ENCODE results near the gene ME3. TPM values are rescaled to one million over a fixed set of nuclear protein-coding genes. Genes with fewer than 3 reads are reported as not detected.

The ME3 gene
- total and polyA plus RNA-seq, 2 donors (not counting 1 experiment from before 2014, with no cell fraction given): 8.8 to 50.7 TPM

- H3K36me3 ChIP-seq (ENCODE audit: control insufficient read depth, insufficient read depth, low read length): peaks cover 1% of the 10 kb centered on the region
- no peak for TF ChIP-seq EZH2 (IDR thresholded peaks at IDR 0.05; ENCODE audit: low read length, missing control alignments)
- no peak for TF ChIP-seq CTCF (conservative IDR thresholded peaks at IDR 0.05 in 1 of 2, IDR thresholded peaks at IDR 0.05 in 1 of 2; ENCODE audit: low read depth in 1 of 2, low read length in 2 of 2)
- H3K27ac ChIP-seq (ENCODE audit: insufficient read depth, low read length): no peak overlapping the region
- no peaks in the 10 kb centered on the region for H3K9me3 ChIP-seq (ENCODE audit: control insufficient read depth, insufficient read depth, low read depth, low read length)
- H2AFZ ChIP-seq (ENCODE audit: low read length): no peak overlapping the region
- H4K20me1 ChIP-seq (ENCODE audit: control insufficient read depth, extremely low read depth, insufficient read depth, low read length): no peaks in the 10 kb centered on the region
- H3K79me2 ChIP-seq (ENCODE audit: control insufficient read depth, insufficient read depth, low read length): no peaks in the 10 kb centered on the region
- no peak overlapping the region for H3K4me3 ChIP-seq (replicated peaks in 1 of 4; ENCODE audit: control extremely low read depth in 1 of 4, insufficient read depth in 1 of 4, low read depth in 3 of 4, low read length in 4 of 4)
- H3K27me3 ChIP-seq (ENCODE audit: control insufficient read depth, insufficient read depth, low read length): no peaks in the 10 kb centered on the region
- H3K4me2 ChIP-seq (ENCODE audit: extremely low read depth, insufficient read depth, low read length): peak overlapping the region; percentile 4
- DNase-seq (ENCODE audit: low read depth in 2 of 2): peak; percentile 71 to 95
- peaks cover 20% of the 10 kb centered on the region for H3K4me1 ChIP-seq (ENCODE audit: control insufficient read depth, extremely low read depth, insufficient read depth, low read length)
- no peak overlapping the region for H3K9ac ChIP-seq (ENCODE audit: insufficient read depth, low read length)
Measured at GRCh38 chr11:86459682-86460460, 212.5 kb downstream of the ME3 start.

- Histone ChIP-seq H3K9ac (ENCODE audit: insufficient read depth, low read length) (no peak overlapping the region), H3K4me1 (ENCODE audit: control insufficient read depth, extremely low read depth, insufficient read depth, low read length) (peaks cover 20% of the 10 kb centered on the region), H3K4me2 (ENCODE audit: extremely low read depth, insufficient read depth, low read length) (no peak overlapping the region), H3K27me3 (ENCODE audit: control insufficient read depth, insufficient read depth, low read length) (no peaks in the 10 kb centered on the region), H4K20me1 (ENCODE audit: control insufficient read depth, extremely low read depth, insufficient read depth, low read length) (no peaks in the 10 kb centered on the region), H2AFZ (ENCODE audit: low read length) (no peak overlapping the region), H3K9me3 (ENCODE audit: control insufficient read depth, insufficient read depth, low read depth, low read length) (no peaks in the 10 kb centered on the region), H3K36me3 (ENCODE audit: control insufficient read depth, insufficient read depth, low read length) (peaks cover 1% of the 10 kb centered on the region), H3K4me3 (replicated peaks in 1 of 4; ENCODE audit: control extremely low read depth in 1 of 4, insufficient read depth in 1 of 4, low read depth in 3 of 4, low read length in 4 of 4) (no peak overlapping the region), H3K27ac (ENCODE audit: insufficient read depth, low read length) (no peak overlapping the region), H3K79me2 (ENCODE audit: control insufficient read depth, insufficient read depth, low read length) (no peaks in the 10 kb centered on the region)
- TF ChIP-seq EZH2 (IDR thresholded peaks at IDR 0.05; ENCODE audit: low read length, missing control alignments) (no peak), CTCF (conservative IDR thresholded peaks at IDR 0.05 in 1 of 2, IDR thresholded peaks at IDR 0.05 in 1 of 2; ENCODE audit: low read depth in 1 of 2, low read length in 2 of 2) (no peak)
- peak; percentile 46 to 65 for DNase-seq (ENCODE audit: low read depth in 2 of 2)
Measured at GRCh38 chr11:86459002-86459385, 213.4 kb downstream of the ME3 start.

- Histone ChIP-seq H3K4me1 (ENCODE audit: control insufficient read depth, extremely low read depth, insufficient read depth, low read length) (peaks cover 20% of the 10 kb centered on the region), H3K4me3 (replicated peaks in 1 of 4; ENCODE audit: control extremely low read depth in 1 of 4, insufficient read depth in 1 of 4, low read depth in 3 of 4, low read length in 4 of 4) (no peak overlapping the region), H3K79me2 (ENCODE audit: control insufficient read depth, insufficient read depth, low read length) (no peaks in the 10 kb centered on the region), H3K27ac (ENCODE audit: insufficient read depth, low read length) (no peak overlapping the region), H3K9ac (ENCODE audit: insufficient read depth, low read length) (no peak overlapping the region), H3K9me3 (ENCODE audit: control insufficient read depth, insufficient read depth, low read depth, low read length) (no peaks in the 10 kb centered on the region), H3K4me2 (ENCODE audit: extremely low read depth, insufficient read depth, low read length) (no peak overlapping the region), H3K36me3 (ENCODE audit: control insufficient read depth, insufficient read depth, low read length) (peaks cover 1% of the 10 kb centered on the region), H4K20me1 (ENCODE audit: control insufficient read depth, extremely low read depth, insufficient read depth, low read length) (no peaks in the 10 kb centered on the region), H3K27me3 (ENCODE audit: control insufficient read depth, insufficient read depth, low read length) (no peaks in the 10 kb centered on the region), H2AFZ (ENCODE audit: low read length) (no peak overlapping the region)
- TF ChIP-seq CTCF (conservative IDR thresholded peaks at IDR 0.05 in 1 of 2, IDR thresholded peaks at IDR 0.05 in 1 of 2; ENCODE audit: low read depth in 1 of 2, low read length in 2 of 2) (no peak), EZH2 (IDR thresholded peaks at IDR 0.05; ENCODE audit: low read length, missing control alignments) (no peak)
- no peak for DNase-seq (ENCODE audit: low read depth in 2 of 2)
Measured at GRCh38 chr11:86458294-86459001, 214.0 kb downstream of the ME3 start.

Data from fibroblast of lung (primary cell).